Stimulated activated CD8-positive, alpha-beta memory T cell treated with anti-CD3 and anti-CD28 coated beads, Interleukin-15, amount 100 ng/mL, for 1 hour (primary cell): ENCODE data around the gene RIPK1.
"Not testable (repeated sequence)": the region's sequence is repeated elsewhere in the genome, so short reads cannot be mapped to it uniquely, and the experiment has no call there.

Source experiments
- DNase-seq: peaks from one replicate; pipeline ENCODE4 v3.0.0-alpha.2; 2020; ENCODE audit warnings: low read depth

The RIPK1 gene

DNA sequence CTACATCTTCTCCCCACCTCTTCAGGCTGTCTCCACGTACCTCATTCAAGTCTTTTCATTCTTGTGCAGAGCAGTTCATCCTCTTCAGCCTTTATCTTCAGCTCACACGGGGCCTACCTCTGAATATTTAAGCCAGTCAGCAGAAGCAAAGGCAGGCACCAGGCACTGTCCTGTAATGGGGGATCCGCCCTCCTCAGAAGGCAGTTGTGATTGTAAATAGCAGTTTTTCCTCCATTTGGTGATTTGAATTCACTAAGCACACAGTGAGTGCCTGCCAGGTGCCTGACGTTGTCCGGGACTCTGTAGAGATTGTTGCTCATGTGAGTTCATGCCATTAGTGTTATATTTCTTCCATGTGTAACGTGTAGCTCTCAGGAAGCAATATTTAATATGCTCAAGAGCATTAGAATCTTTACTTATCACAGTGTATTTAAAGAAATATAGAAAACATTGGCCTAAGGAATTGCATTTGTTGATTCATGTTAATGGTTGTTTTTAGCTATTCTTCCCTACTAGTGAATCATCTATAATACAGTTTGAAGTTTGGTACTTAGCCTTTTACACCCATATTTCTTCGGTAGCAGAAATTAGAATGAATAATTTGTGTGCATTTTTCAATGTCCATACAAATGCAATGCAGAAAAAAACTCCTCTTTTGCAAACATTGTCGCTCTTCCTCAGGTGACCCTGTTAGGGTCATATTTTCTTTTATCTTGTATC is 68.2 kb downstream of the RIPK1 start:
- DNase-seq = no peak

DNA sequence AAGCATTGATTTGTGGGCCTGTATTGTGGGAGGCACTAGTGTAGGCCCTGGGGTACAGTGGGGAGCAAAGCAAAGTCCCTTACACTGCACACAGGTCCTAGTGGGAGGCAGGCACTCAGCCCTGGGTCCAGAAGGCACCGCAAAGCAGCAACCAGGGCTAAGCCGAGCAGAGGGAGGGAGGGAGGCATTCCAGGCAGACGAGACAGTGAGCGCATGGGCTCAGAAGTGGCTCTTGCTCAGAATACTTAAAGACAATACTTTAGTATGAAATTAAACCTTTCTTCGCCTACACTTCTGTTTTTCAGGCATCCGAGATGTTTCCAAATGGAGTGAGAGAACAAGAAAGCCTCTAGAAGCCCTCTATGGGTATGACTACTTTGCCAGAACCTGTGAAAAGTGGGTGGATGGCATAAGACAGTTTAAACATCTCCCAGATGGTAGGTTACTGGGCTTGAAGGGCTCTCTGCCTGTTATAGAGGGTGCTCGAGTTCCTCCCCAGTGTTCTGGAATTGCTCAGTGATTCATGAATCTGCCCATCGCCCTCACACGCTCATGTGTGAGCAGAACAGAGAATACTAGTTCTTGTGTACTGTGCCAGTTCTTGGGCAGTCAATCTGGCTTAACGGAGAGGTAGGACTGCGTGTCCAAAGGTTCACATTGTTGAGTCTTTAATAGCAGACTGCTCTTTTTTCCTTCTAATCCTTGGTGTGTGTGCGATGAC is 68.9 kb downstream of the RIPK1 start:
- no peak for DNase-seq

DNA sequence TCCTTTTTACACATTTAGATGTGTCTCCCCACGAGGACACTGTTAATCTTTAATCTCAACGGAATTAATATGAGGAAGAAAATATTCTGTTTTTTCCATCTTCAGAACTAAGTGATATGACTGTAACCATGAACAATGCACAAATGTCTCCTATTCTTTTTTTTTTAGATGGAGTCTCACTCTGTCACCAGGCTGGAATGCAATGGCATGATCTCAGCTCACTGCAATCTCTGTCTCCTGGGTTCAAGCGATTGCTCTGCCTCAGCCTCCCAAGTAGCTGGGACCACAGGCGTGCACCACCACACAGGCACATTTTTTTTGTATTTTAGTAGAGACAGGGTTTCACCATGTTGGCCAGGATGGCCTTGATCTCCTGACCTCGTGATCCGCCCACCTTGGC is 69.6 kb downstream of the RIPK1 start:
- DNase-seq = not testable (repeated sequence)

DNA sequence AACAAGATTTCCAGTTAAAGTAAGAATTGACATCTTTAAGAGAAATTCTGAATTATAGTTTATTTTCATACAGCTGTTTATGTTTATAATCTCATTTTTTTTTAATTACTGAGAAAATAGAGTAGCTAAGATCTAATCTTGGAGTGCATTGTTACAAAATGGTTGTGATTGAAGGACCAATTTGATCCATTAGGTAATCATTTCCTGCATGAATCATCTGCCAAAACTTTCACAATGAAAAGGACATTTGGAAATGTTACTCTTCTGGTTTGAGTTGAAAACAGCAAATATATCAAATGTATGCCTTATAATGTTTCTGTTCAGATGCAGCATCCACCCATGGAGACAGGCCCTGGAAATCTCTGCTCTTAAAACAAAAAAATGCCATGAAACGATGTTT is 70.0 kb downstream of the RIPK1 start:
- DNase-seq = no peak

DNA sequence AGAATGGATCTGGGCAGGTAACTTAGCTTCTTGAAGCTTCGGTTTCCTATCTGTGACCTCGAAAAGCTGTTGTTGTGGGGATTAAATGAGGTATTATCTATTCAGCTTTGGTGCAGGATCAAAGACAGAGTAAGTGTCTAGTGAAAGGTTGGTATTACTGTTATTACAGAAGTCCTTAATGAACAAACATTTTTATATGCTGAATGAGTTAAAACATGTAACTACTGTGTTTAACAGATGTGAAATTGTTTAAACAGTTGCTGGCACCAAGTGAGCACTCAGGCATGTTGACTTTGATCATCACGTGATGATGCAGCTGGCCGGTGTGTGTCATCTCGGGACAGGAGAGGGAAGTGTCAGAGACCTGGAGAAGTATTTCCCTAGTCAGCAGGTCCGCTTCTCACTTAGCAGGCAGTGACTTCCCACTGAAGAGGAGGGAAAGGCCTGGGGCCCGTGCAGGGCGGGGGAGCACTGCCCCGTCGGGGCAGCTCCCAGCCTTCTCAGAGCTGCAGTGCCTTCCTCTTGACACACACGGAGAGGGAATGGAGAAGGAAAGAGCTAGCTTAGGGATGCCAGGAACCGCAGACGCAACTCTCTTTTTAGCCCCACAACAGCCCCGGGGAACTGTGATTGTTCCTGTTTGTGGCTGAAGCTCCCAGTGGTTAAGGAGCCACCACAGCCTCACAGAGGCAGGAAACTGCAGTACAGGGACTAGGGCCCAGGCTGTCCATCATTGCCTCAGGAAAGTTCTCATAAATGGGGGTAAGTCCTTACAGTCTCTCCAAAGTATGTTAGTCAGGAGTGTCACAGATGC is 71.0 kb downstream of the RIPK1 start:
- no peak for DNase-seq

DNA sequence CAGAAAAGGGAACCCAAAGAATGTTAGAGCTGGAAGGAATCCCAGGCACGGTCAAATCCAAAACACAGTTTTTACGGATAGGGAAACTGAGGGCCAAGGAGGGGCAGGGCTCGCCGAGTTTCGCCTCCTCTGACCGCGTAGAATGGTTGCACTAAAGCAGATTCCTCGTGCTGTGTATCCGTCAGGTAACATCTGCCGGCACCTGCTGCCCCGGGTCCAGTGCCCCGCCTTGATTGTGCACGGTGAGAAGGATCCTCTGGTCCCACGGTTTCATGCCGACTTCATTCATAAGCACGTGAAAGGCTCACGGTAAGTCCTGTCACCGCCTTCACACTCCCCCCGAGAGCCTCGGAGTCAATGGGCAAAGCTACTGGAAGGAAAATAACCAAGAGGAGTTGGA is 71.9 kb downstream of the RIPK1 start:
- no peak for DNase-seq

DNA sequence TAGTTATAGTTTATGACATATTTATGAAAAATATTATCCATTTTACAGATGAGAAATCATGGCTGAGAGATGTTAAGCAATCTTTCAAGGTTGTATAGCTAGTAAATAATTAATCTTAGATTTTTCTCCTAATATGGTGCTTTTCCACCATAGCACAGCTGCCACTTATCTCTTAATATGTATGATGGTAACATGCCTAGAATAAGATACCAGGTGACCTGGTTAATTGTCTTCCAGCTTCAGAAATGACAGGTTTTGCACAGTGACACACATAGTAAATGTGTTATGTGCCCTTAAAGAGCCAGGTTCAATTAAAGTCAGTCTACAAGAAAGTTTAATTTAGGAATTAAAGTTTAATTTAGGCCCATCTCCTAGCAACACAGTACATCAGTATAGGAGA is 74.2 kb downstream of the RIPK1 start:
- no peak for DNase-seq

DNA sequence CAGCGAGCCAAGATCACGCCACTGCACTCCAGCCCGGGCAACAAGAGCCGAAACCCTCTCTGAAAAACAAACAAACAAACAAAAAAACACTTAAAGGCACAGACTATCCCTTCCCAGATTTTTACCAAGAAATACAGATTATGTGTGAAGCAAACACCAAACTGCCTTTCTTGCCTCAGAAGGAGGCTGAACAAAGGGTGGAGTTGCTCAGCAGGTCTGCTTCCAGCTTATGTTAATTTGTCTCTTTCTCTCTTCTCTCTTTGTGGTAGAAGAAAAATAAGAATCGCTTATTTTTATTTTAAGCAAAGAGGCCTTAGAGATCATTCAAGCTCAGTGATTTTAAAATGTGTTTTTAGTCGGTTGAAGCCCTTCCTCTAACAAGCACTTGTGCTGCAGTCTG is 74.9 kb downstream of the RIPK1 start:
- no peak for DNase-seq

DNA sequence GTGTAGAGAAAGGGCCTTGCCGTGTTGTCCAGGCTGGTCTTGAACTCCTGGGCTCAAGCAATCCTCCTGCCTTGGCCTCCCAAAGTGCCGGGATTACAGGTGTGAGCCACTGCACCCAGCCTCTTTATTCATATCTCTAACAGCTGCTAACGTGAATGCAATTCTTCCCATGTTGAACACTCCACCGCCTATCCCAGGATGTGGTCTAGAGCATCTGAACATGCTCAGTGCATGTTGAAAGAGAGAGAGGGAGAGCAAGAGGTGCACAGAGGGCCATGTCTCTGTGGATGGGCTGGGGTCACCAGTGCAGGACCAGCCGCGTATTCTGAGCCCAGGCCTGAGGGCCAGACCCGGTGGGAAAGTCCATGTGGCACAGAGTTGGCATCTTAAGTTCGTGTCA is 76.3 kb downstream of the RIPK1 start:
- no peak for DNase-seq

DNA sequence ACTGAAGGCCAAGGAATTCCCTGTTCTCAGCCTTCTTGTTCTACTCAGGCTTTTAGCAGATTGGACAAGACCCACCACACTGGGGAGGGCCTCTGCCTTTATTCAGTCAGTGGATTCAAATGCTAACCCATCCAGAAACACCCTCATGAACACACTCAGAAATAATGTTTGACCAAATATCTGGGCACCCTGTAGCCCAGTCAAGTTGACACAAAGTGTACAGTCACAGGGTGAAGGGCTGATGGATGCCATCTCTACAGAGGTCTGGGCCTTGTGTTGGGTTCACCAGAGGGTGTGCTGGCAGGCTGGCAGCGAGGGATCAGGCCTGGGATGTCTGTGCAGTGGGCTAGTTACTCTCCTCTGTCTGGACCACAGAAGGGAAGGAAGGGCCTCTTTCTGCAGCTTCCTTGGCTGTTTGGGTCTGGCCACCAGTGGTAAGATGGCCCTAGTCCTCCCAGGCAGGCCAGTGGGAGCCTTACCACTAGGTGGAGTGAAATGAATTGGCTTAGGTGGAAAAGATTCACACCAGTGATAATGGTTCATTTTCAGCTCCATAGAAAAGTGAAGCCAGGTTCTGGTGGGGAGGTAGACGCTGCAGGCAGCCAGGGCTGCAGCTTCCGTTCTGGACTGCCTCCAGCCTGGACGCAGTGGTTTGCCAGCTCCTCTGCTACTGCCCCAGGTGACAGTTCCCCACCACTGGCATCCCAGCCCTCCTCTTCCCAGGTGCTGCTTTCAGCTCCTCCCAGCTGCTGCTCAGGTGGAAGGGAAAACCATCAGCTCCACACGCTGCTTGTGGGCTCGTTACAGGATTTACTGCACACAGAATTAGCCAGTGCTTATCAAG is 79.8 kb downstream of the RIPK1 start:
- DNase-seq = no peak

DNA sequence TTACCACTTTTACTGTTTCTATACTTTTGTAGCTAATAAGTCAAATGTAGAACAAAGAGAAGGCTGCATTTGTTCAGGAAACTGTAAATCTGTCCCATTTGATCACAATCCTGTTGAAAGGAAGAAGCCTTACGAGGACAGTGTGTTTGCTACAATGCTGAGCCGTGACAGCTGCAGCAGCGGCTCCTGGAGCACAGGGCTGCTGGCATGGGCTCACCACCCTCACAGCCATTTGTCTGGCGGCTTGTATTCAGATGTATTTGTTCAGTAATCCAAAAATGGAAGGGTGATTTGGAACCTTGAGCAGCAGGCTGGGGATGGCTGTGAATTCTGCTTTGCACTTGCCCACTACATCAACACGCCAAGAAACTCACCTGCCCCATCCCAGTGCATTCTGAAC is 83.4 kb downstream of the RIPK1 start:
- no peak for DNase-seq

DNA sequence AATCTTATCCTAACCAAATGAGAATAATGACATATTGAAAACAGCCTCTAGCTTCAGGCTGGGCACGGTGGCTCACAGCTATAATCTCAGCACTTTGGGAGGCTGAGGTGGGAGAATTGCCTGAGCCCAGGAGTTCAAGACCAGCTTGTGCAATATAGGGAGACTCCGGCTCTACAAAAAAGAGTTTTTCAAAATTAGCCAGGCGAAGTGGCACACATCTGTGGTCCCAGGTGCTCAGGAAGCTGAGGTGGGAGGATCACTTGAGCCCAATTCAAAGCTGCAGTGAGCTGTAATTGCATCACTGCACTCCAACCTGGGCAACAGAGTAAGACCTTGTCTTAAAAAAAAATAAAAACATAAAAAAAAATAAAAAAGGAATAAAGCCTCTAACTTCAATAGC is 84.4 kb downstream of the RIPK1 start:
- no peak for DNase-seq

DNA sequence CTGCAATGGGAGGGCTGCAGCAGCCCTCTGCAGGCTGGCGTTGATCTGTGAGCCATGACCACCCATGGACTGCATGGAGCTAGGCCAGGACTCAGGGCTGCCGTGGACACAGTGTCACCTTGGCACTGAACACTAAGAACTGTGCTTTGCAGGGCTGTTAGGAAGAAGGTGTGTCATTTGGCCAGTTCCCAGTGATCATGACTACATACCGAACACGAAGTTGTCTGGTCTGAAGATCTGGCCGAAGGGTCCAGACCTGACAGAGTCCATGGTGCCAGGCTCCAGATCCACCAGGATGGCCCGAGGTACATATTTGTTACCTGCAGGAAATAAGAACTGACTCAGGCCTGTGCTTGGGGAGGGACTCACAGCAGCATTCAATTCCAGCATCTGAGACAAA is 87.1 kb downstream of the RIPK1 start:
- DNase-seq = not testable (repeated sequence)

DNA sequence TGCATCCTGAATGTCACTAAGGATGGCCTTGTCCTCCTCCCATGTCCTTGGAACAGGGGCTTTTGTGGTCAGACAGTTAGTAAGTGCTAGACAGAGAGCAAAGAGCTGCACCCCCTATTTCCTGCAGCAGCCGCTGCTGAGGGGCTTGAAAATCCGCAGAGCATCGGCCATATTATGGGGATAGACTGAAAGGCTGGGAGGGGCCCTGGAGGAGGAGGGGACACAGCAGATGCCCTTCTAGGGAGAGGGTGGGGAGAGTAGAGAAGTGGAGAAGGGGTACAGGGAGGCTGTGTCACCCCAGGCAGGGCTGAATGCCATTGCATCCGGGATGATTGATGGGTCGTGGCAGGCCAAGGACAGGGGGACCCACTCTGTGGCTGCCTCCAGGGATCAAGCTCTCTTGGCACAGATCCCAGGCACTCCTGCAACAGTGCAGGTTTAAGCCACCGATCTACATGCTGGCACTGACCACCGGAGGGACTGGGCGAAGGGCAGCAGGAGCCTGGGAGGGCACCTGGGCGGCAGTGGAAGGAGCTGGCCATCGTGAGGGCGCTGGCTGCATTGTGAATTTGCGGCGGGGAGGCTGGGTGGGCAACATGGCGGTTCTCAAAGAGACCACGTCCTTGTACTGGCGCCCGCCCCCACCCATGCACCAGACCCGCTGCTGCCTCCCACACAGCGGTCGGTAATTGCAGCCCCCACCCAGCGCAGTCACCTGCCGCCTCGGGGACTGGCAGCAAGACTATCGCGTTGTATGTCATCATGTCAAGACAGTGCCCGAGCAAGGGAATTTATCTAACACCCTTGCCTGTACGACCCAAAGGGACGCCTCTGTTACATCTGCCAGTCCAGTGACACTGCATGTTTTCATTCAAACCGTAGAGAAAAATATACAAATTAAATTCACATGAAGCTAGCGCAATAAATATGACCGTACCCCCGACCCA is 88.2 kb downstream of the RIPK1 start:
- not testable (repeated sequence) for DNase-seq

DNA sequence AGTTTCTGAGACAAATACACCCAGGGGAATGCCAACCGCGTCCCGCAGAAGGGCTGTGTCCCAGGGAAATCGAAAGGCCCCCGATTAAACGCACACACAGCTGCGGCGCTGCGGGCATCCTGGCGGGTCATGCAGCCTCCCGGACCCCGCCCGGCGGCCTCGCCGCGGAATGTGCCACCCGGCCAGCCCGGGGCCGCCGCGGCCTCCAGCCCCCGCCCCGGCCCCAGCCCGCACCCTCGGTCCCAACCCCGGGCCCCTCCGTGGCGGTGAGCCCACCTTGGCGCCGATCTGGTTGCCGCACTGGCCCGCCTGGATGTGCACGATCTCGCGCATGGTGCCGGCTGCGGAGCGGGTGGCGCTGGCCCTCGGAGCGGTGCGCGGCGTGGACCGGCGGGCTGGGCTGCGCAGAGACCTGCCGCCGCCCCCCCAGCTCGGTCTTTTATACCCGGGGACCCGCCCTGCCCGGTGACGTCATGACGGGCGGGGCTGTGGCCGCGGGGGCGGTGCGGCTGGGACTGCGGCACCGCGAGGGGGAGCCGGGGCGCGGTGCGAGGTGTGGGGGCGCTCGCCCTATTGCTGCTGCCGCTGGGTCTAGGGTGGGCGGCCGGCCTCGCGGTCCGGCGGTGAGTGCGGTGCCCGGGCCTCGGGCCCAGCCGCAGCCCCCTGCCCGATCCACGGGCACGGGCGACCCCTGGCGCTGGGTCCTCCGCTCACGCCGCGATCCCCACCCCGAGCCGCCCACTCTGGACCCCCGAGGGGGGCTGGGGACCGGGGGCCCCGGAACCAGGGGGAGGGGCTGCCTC is 89.0 kb downstream of the RIPK1 start, which contains the start of gene TUBB2A:
Gene TUBB2A (minus strand): TSS at position 414 of the 803 bp plus-strand sequence. CDS start 81 bp downstream, at position 333.
- peak; percentile 76 for DNase-seq

DNA sequence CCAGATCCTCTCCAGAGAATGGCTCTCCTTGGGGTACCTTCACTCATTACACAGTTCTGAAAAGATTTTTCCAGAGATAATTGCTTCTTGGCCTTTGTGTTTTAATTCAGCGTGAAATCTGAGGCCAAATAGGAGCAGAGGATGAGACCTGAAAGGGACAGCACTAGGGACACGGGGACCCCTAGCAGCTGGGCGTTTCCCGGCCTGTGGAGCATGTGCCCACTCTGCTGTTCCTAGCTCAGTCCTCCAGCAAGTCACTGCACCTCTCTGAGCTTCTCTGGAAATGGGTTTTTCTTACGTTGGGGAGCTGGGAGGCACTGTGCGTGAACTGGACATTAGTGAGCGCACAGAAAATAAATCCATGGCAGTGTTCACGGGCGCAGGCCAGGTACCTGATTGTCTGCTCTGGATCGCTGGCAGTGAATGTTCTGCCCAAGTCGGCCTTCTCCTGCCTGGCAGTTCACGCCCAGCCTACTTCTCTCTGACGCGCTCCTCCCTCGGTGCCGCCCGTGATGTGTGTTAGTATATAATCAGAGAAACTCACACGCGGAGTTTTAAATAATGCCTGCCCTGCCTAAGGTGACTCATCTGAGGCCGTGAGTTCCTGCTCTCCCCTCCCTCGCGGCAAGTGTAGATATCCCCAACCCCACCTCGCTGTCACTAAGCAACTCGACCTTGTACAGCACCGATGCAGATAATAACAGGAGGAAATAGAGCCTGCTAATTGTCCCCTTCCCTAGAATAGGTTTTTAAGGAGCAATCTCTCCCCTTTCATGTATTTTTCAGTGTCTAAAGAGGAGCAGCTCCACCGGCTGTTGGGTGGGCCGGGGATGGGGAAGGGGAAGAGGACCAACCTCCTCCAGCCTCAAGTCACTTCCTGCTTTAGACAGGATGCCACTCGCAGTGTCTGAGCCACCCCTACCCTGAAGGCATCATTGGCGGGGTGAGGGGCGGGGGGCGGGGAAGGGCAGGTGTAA is 91.8 kb downstream of the RIPK1 start:
- peak; percentile 40 for DNase-seq

DNA sequence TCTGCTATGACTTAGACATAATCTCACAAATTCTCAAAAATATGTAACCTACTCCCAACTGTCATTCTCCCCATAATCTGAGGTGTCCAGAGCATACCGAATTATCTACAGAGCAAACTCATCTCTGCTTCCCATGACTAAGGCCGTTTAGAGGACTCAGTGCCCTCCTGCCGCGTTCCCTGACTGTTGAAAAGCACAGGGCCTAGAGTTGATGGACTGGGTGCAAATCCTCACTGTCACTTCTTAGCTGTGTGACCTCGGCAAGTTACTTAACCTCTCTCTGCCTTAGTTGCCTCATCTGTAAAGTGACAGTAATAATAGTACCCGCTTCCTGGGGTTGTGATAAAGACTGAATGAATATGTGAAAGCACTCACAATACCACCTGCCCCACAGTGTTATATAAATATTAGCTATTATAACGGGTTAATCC is 93.8 kb downstream of the RIPK1 start:
- no peak for DNase-seq

DNA sequence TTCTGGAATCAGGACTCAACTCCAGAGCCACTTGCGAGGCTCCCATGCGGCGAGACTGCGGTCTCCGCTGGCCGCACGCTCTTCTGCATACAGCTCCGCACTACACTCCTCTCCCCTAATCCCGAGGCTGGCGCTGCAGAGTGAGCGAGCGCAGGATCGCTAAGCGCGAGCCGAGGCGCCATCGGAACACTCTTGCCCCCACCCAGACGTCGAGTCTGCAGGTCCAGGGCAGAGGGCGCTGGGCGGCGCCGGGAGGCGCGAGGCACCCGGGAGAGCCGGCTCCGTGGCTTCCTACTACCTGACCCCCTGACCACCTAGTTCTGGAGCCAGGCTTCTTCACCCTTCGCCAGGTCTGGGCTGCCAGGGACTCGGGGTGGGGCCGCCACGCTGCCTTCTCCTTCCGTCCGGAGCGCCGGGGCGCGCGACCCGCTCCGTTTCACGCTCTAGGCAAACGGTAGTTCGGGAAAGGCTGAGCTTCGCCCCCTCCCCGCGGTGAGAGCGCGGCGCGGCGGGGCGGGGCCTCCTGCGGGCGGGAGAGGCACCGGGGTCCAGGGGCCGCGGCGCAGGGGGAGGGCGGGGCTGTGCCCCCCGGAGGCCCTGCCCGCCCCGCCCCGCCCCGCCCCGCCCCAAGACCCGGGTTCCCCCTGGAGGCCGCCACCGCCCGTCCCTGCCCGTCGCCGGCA is 94.4 kb downstream of the RIPK1 start:
- DNase-seq = no peak
